HepG2 (cell line): ENCODE measurements around the gene ACER3. TPM values are rescaled to one million over a fixed set of nuclear protein-coding genes. Genes with fewer than 3 reads are reported as not detected.

Experiments
- ATAC-seq: fragments of 200-7000 bp; cut with Tn5 transposase; 3 replicates; pipeline ENCODE4 v1.9.1; 2020; ENCODE audit warnings: mild to moderate bottlenecking, moderate library complexity
- BruUV-seq: library from RNA; stranded (reverse); fragments of 400-500 nt; replicated peaks from 2 replicates; lab custom pipeline; 2021; lab: Mats Ljungman, UMichigan
- CTCF ChIA-PET: fragments of 300-600 bp; formaldehyde crosslinking; extraction: SDS; loops from one replicate; lab custom pipeline; 2021; ENCODE audit warnings: low total read pairs, inconsistent platforms, low intra/inter-chr PET ratio; lab: Yijun Ruan, JAX
- POLR2A ChIA-PET: fragments of 350-600 bp; sonication (Branson Sonifier 250); formaldehyde crosslinking; loops from one replicate; lab custom pipeline; 2020; ENCODE audit warnings: antibody characterized with exemption, inconsistent platforms; lab: Yijun Ruan, JAX
- DNase-seq: peaks from one replicate; pipeline ENCODE4 v3.0.0-alpha.2; 2015; ENCODE audit warnings: low spot score
- FAIRE-seq: peaks from 3 replicates; lab custom pipeline; 2011; peaks lifted over from hg19 to GRCh38; lab: Jason Lieb, UNC
- H2AFZ ChIP-seq: one replicate; pipeline ENCODE4 v1.6.1; 2011; ENCODE audit warnings: low read length, inconsistent platforms
- H3K27ac ChIP-seq: fragments of 300-600 bp; 3 replicates; pipeline ENCODE4 v1.8.0; 2011; ENCODE audit warnings: mixed run types, mild to moderate bottlenecking, mixed read lengths, low read length, inconsistent platforms; ENCODE audit not compliant: insufficient read depth; ENCODE audit errors: extremely low read length
- H3K27me3 ChIP-seq, 2 experiments: fragments of 200-600 bp in 1 of 2; 2 replicates in 1 of 2; 3 replicates in 1 of 2; pipeline versions ENCODE4 v1.6.0 to v1.8.0; 2011; ENCODE audit warnings: low read length in 2 of 2, mild to moderate bottlenecking in 2 of 2, moderate library complexity in 2 of 2, inconsistent platforms in 1 of 2; ENCODE audit not compliant: insufficient read depth in 2 of 2, control insufficient read depth in 1 of 2
- H3K36me3 ChIP-seq, 2 experiments: fragments of 200-600 bp in 1 of 2; replicated peaks in 1 of 2; 2 replicates in 1 of 2; 3 replicates in 1 of 2; pipeline versions ENCODE4 v1.5.1 to v1.8.0; 2011; ENCODE audit warnings: low read length in 2 of 2, inconsistent platforms in 1 of 2; ENCODE audit not compliant: insufficient read depth in 2 of 2, control insufficient read depth in 1 of 2
- H3K4me1 ChIP-seq: 2 replicates; pipeline ENCODE4 v1.5.1; 2012; ENCODE audit warnings: low read length, inconsistent platforms; ENCODE audit not compliant: insufficient read depth
- H3K4me2 ChIP-seq: 2 replicates; pipeline ENCODE4 v1.6.0; 2011; ENCODE audit warnings: low read depth, low read length, inconsistent platforms
- H3K4me3 ChIP-seq, 3 experiments: fragments of 200-600 bp in 1 of 3; sonication (generic), shearing (Covaris generic) in 1 of 3; replicated peaks in 1 of 3; 2 replicates each; pipeline ENCODE4 v1.5.1; 2011 to 2016; ENCODE audit warnings: low read length in 3 of 3, inconsistent platforms in 2 of 3, low read depth in 2 of 3, mild to moderate bottlenecking in 2 of 3, control low read depth in 1 of 3, mixed read lengths in 1 of 3; ENCODE audit not compliant: insufficient read depth in 1 of 3
- H3K79me2 ChIP-seq: one replicate; pipeline ENCODE4 v1.6.1; 2011; ENCODE audit warnings: low read length, inconsistent platforms; ENCODE audit not compliant: insufficient read depth
- H3K9ac ChIP-seq: 2 replicates; pipeline ENCODE4 v1.6.0; 2011; ENCODE audit warnings: mild to moderate bottlenecking, low read depth, low read length, inconsistent platforms; ENCODE audit not compliant: insufficient read depth
- H3K9me3 ChIP-seq: 2 replicates; pipeline ENCODE4 v1.5.1; 2012; ENCODE audit warnings: mild to moderate bottlenecking, low read length
- H4K20me1 ChIP-seq: 2 replicates; pipeline ENCODE4 v1.6.0; 2011; ENCODE audit warnings: inconsistent platforms, mild to moderate bottlenecking, low read length, moderate library complexity; ENCODE audit not compliant: insufficient read depth
- DMAP1 ChIP-seq: IDR thresholded peaks from 2 replicates; pipeline ENCODE4 v1.6.1; 2016
- FOXA1 ChIP-seq, 2 experiments: fragments of 450-650 bp in 1 of 2; sonication (generic) in 1 of 2; formaldehyde crosslinking in 1 of 2; IDR thresholded peaks; 2 replicates each; pipeline versions ENCODE4 v1.4.0 to v1.6.1; 2016 to 2020; ENCODE audit warnings: missing genetic modification reagents in 1 of 2
- HNF1A ChIP-seq, 2 experiments: sonication (generic) in 1 of 2; formaldehyde crosslinking in 1 of 2; IDR thresholded peaks; 2 replicates each; pipeline versions ENCODE4 v1.4.0 to v1.6.1; 2016 to 2020; ENCODE audit warnings: borderline replicate concordance in 1 of 2, low read depth in 1 of 2, mild to moderate bottlenecking in 1 of 2, missing genetic modification reagents in 1 of 2
- HNRNPH1 ChIP-seq: fragments of 200-400 bp; formaldehyde crosslinking; optimal IDR thresholded peaks from 2 replicates; pipeline ENCODE3; 2017; ENCODE audit warnings: mild to moderate bottlenecking, low read depth, low read length
- MLX ChIP-seq: IDR thresholded peaks from 2 replicates; pipeline ENCODE4 v1.6.1; 2016
- PITX1 ChIP-seq: sonication (generic); formaldehyde crosslinking; IDR thresholded peaks from 2 replicates; pipeline ENCODE4 v1.5.1; 2020; ENCODE audit warnings: mild to moderate bottlenecking, missing genetic modification reagents
- THRA ChIP-seq: sonication (generic); formaldehyde crosslinking; IDR thresholded peaks from 2 replicates; pipeline ENCODE4 v1.4.0; 2020; ENCODE audit warnings: missing genetic modification reagents, borderline replicate concordance
- ZEB1 ChIP-seq: IDR thresholded peaks from 2 replicates; pipeline ENCODE4 v1.6.1; 2012; ENCODE audit warnings: mild to moderate bottlenecking, low read depth, inconsistent platforms; ENCODE audit not compliant: insufficient replicate concordance
- ZFY ChIP-seq: sonication (generic); formaldehyde crosslinking; IDR thresholded peaks from 2 replicates; pipeline ENCODE4 v1.4.0; 2020; ENCODE audit warnings: missing genetic modification reagents
- ZNF550 ChIP-seq: sonication (generic); formaldehyde crosslinking; IDR thresholded peaks from 2 replicates; pipeline ENCODE4 v1.4.0; 2020; ENCODE audit warnings: mild to moderate bottlenecking, missing genetic modification reagents, borderline replicate concordance
- ZSCAN9 ChIP-seq: IDR thresholded peaks from 2 replicates; pipeline ENCODE4 v1.6.1; 2016; ENCODE audit warnings: borderline replicate concordance
- WGBS: methylation state at CpG from one replicate; pipeline ENCODE4 v1.1.6; 2017; ENCODE audit warnings: low lambda C conversion rate; 5-methylcytosine and 5-hydroxymethylcytosine counted together
- in situ Hi-C: cut with HindIII; loops from 2 replicates; pipeline ENCODE4 v1.10.0; 2017; ENCODE audit warnings: low pct_unique_long_range_greater_than_20kb; ENCODE audit not compliant: extremely low pct_ligation_motif_present
- intact Hi-C: fragments of 100-400 bp; cut with micrococcal nuclease; formaldehyde crosslinking; loops from one replicate; pipeline ENCODE4 v1.10.0; 2022; ENCODE audit not compliant: unreplicated experiment
- polyA plus RNA-seq, 8 experiments: library from polyadenylated mRNA; depleted of rRNA in 3 of 8; stranded (reverse) in 7 of 8; unstranded in 1 of 8; fragments of >200 nt; fragmentation: Illumina TruSeq in 4 of 8; extraction: Trizol in 4 of 8; gene quantifications; 2 replicates each; pipeline versions ENCODE4 v1.2.1 to v1.2.3, GENCODE V29; 2011 to 2016; ENCODE audit warnings: low read depth in 4 of 8, missing spikeins in 1 of 8, mixed read lengths in 1 of 8; ENCODE audit not compliant: insufficient read depth in 1 of 8
- total RNA-seq, 5 experiments: library from RNA; depleted of rRNA; stranded (reverse); fragments of >200 nt; fragmentation: Illumina TruSeq; extraction: Trizol; gene quantifications; 2 replicates each; pipeline ENCODE4 v1.2.3, GENCODE V29; 2016; ENCODE audit warnings: low read depth in 1 of 5
- TF ChIP-seq, protein P1 (sequence below): sonication (generic); formaldehyde crosslinking; IDR thresholded peaks from 2 replicates; pipeline ENCODE4 v1.4.0; 2020; ENCODE audit warnings: missing genetic modification reagents
- TF ChIP-seq, protein P2 (sequence below): sonication (generic); formaldehyde crosslinking; IDR thresholded peaks from 2 replicates; pipeline ENCODE4 v1.5.0; 2020; ENCODE audit warnings: mild to moderate bottlenecking, missing genetic modification reagents

The ACER3 gene
- total and polyA plus RNA-seq, 2 of the 13 experiments (the other 11 are each of a cell fraction or from before 2014, with no cell fraction given): 6.0 to 9.8 TPM

- ATAC-seq: no peak
- no peaks in the 10 kb centered on the region for H3K9me3 ChIP-seq
- no peaks in the 10 kb centered on the region for H3K36me3 ChIP-seq
- no TSS peak for BruUV-seq
- H3K4me1 ChIP-seq: no peaks in the 10 kb centered on the region
- no peak overlapping the region for H3K4me3 ChIP-seq
- H3K27ac ChIP-seq: no peak overlapping the region
- H3K9ac ChIP-seq: no peak overlapping the region
- H3K79me2 ChIP-seq: no peaks in the 10 kb centered on the region
- ChIA-PET POLR2A (no interaction called here), CTCF (no interaction called here)
- no peak overlapping the region for H3K4me2 ChIP-seq
- H2AFZ ChIP-seq: no peak overlapping the region
- in situ Hi-C loops (no loop called here), intact Hi-C loops (no loop called here)
- no peak for DNase-seq
- FAIRE-seq: no peak
- peaks cover 0 to 3% of the 10 kb centered on the region in 2 experiments; a peak in 2 of 5 replicates for H3K27me3 ChIP-seq
- WGBS: 54% methylated on average over 1 of the region's 1 CpG
- no peaks in the 10 kb centered on the region; the same call in 1 of the 2 replicates for H4K20me1 ChIP-seq
- TF ChIP-seq HNRNPH1: no peak
- no peak for TF ChIP-seq FOXA1 (IDR thresholded peaks at IDR 0.05)
- TF ChIP-seq FOXA1 (CRISPR knock-in tag; IDR thresholded peaks at IDR 0.05): no peak
- TF ChIP-seq ZEB1: no peak
- no peak for TF ChIP-seq PITX1
- no peak for TF ChIP-seq ZFY
- TF ChIP-seq ZSCAN9: no peak
- no peak for TF ChIP-seq DMAP1 (CRISPR knock-in tag)
- TF ChIP-seq, protein P1, sequence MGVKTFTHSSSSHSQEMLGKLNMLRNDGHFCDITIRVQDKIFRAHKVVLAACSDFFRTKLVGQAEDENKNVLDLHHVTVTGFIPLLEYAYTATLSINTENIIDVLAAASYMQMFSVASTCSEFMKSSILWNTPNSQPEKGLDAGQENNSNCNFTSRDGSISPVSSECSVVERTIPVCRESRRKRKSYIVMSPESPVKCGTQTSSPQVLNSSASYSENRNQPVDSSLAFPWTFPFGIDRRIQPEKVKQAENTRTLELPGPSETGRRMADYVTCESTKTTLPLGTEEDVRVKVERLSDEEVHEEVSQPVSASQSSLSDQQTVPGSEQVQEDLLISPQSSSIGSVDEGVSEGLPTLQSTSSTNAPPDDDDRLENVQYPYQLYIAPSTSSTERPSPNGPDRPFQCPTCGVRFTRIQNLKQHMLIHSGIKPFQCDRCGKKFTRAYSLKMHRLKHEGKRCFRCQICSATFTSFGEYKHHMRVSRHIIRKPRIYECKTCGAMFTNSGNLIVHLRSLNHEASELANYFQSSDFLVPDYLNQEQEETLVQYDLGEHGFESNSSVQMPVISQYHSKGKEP (CRISPR knock-in tag): no peak
- no peak for TF ChIP-seq HNF1A (IDR thresholded peaks at IDR 0.05; ENCODE audit: low read depth)
- TF ChIP-seq HNF1A (CRISPR knock-in tag; IDR thresholded peaks at IDR 0.05; ENCODE audit: borderline replicate concordance): no peak
- TF ChIP-seq, protein P2, sequence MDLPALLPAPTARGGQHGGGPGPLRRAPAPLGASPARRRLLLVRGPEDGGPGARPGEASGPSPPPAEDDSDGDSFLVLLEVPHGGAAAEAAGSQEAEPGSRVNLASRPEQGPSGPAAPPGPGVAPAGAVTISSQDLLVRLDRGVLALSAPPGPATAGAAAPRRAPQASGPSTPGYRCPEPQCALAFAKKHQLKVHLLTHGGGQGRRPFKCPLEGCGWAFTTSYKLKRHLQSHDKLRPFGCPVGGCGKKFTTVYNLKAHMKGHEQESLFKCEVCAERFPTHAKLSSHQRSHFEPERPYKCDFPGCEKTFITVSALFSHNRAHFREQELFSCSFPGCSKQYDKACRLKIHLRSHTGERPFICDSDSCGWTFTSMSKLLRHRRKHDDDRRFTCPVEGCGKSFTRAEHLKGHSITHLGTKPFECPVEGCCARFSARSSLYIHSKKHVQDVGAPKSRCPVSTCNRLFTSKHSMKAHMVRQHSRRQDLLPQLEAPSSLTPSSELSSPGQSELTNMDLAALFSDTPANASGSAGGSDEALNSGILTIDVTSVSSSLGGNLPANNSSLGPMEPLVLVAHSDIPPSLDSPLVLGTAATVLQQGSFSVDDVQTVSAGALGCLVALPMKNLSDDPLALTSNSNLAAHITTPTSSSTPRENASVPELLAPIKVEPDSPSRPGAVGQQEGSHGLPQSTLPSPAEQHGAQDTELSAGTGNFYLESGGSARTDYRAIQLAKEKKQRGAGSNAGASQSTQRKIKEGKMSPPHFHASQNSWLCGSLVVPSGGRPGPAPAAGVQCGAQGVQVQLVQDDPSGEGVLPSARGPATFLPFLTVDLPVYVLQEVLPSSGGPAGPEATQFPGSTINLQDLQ (CRISPR knock-in tag): no peak
- TF ChIP-seq THRA (CRISPR knock-in tag): no peak
- TF ChIP-seq ZNF550 (CRISPR knock-in tag): no peak
- TF ChIP-seq MLX (CRISPR knock-in tag): no peak
These were observed 34.9 kb upstream of the ACER3 start for GRCh38 chr11:76825726-76826396.
